IMR-90 (cell line): Measurements from ENCODE around the gene SRRM2. TPM values are rescaled to one million over a fixed set of nuclear protein-coding genes. Genes with fewer than 3 reads are reported as not detected.

Experiments used
- ATAC-seq: fragments of 200-7000 bp; cut with Tn5 transposase; 2 replicates; pipeline ENCODE4 v1.9.1; 2020; ENCODE audit warnings: low read depth, mild to moderate bottlenecking, moderate library complexity
- BruUV-seq: library from RNA; stranded (reverse); fragments of 400-500 nt; replicated peaks from 2 replicates; lab custom pipeline; 2021; lab: Mats Ljungman, UMichigan
- CTCF ChIA-PET: fragments of 300-600 bp; formaldehyde crosslinking; extraction: SDS; loops from one replicate; lab custom pipeline; 2021; ENCODE audit warnings: antibody characterized with exemption; lab: Yijun Ruan, JAX
- POLR2A ChIA-PET: fragments of 300-600 bp; sonication (Branson Sonifier 250); formaldehyde crosslinking; loops from one replicate; lab custom pipeline; 2022; ENCODE audit warnings: antibody characterized with exemption; ENCODE audit not compliant: unreplicated experiment; lab: Charles Lee
- DNase-seq: peaks from one replicate; pipeline ENCODE4 v3.0.0; 2013
- H2AFZ ChIP-seq: replicated peaks from 2 replicates; pipeline ENCODE3; 2013; ENCODE audit warnings: low read length, mild to moderate bottlenecking; ENCODE audit not compliant: poor library complexity
- H2AK5ac ChIP-seq: 2 replicates; pipeline ENCODE4 v1.6.1; 2013; ENCODE audit warnings: low read depth, low read length, inconsistent platforms
- H2AK9ac ChIP-seq: replicated peaks from 2 replicates; pipeline ENCODE3; 2013; ENCODE audit warnings: mild to moderate bottlenecking, low read depth, low read length, moderate library complexity; ENCODE audit not compliant: poor library complexity
- H2BK120ac ChIP-seq: 2 replicates; pipeline ENCODE4 v1.6.1; 2013; ENCODE audit warnings: low read depth, low read length, inconsistent platforms
- H2BK15ac ChIP-seq: 3 replicates; pipeline ENCODE4 v1.6.1; 2013; ENCODE audit warnings: low read depth, low read length, inconsistent platforms
- H2BK20ac ChIP-seq: 2 replicates; pipeline ENCODE4 v1.6.1; 2013; ENCODE audit warnings: low read depth, mild to moderate bottlenecking, inconsistent platforms, low read length, moderate library complexity
- H2BK5ac ChIP-seq: 2 replicates; pipeline ENCODE4 v1.6.1; 2013; ENCODE audit warnings: mild to moderate bottlenecking, low read depth, low read length, inconsistent platforms; ENCODE audit not compliant: poor library complexity, severe bottlenecking
- H3K14ac ChIP-seq: replicated peaks from 2 replicates; pipeline ENCODE4 v1.6.1; 2013; ENCODE audit warnings: low read depth, low read length, inconsistent platforms
- H3K18ac ChIP-seq: 2 replicates; pipeline ENCODE4 v1.6.1; 2013; ENCODE audit warnings: low read depth, low read length, control low read depth
- H3K23ac ChIP-seq: 2 replicates; pipeline ENCODE4 v1.6.1; 2013; ENCODE audit warnings: low read depth, low read length, inconsistent platforms
- H3K27ac ChIP-seq: 2 replicates; pipeline ENCODE4 v1.5.1; 2013; ENCODE audit warnings: mild to moderate bottlenecking, control low read depth, low read length; ENCODE audit not compliant: insufficient read depth
- H3K27me3 ChIP-seq: 2 replicates; pipeline ENCODE4 v1.6.1; 2013; ENCODE audit warnings: low read length; ENCODE audit not compliant: control insufficient read depth, insufficient read depth
- H3K36me3 ChIP-seq: 2 replicates; pipeline ENCODE4 v1.6.1; 2013; ENCODE audit warnings: low read length, mixed read lengths; ENCODE audit not compliant: control insufficient read depth, insufficient read depth
- H3K4ac ChIP-seq: 2 replicates; pipeline ENCODE4 v1.6.1; 2013; ENCODE audit warnings: low read depth, low read length, inconsistent platforms
- H3K4me1 ChIP-seq: 2 replicates; pipeline ENCODE4 v1.6.1; 2013; ENCODE audit warnings: low read length, mixed read lengths; ENCODE audit not compliant: control insufficient read depth, insufficient read depth
- H3K4me2 ChIP-seq: 2 replicates; pipeline ENCODE4 v1.6.1; 2013; ENCODE audit warnings: low read depth, mild to moderate bottlenecking, control low read depth, low read length, moderate library complexity
- H3K4me3 ChIP-seq: 2 replicates; pipeline ENCODE4 v1.5.1; 2013; ENCODE audit warnings: low read depth, mild to moderate bottlenecking, control low read depth, low read length, moderate library complexity; ENCODE audit not compliant: insufficient read depth
- H3K56ac ChIP-seq: 2 replicates; pipeline ENCODE4 v1.6.1; 2013; ENCODE audit warnings: low read length, inconsistent platforms; ENCODE audit not compliant: insufficient read depth; ENCODE audit errors: extremely low read depth
- H3K79me1 ChIP-seq, 2 experiments: 2 replicates each; pipeline ENCODE4 v1.6.1; 2013; ENCODE audit warnings: low read length in 2 of 2, inconsistent platforms in 1 of 2, low read depth in 1 of 2
- H3K9ac ChIP-seq: 2 replicates; pipeline ENCODE4 v1.6.1; 2013; ENCODE audit warnings: low read depth, low read length, control low read depth
- H3K9me1 ChIP-seq: 2 replicates; pipeline ENCODE4 v1.6.1; 2013; ENCODE audit warnings: low read length, inconsistent platforms; ENCODE audit not compliant: insufficient read depth
- H3K9me3 ChIP-seq: 2 replicates; pipeline ENCODE4 v1.6.1; 2013; ENCODE audit warnings: low read length; ENCODE audit not compliant: control insufficient read depth, insufficient read depth
- H4K20me1 ChIP-seq: 2 replicates; pipeline ENCODE4 v1.6.1; 2013; ENCODE audit warnings: low read length, inconsistent platforms; ENCODE audit not compliant: insufficient read depth
- H4K5ac ChIP-seq: 2 replicates; pipeline ENCODE4 v1.6.1; 2013; ENCODE audit warnings: mild to moderate bottlenecking, low read depth, low read length, control low read depth
- H4K8ac ChIP-seq, 2 experiments: 2 replicates each; pipeline ENCODE4 v1.6.1; 2013; ENCODE audit warnings: low read depth in 2 of 2, low read length in 2 of 2, control low read depth in 1 of 2, inconsistent platforms in 1 of 2
- H4K91ac ChIP-seq: 2 replicates; pipeline ENCODE4 v1.6.1; 2013; ENCODE audit warnings: low read depth, low read length, inconsistent platforms; ENCODE audit not compliant: insufficient read depth
- FOS ChIP-seq: fragments of 150-350 bp; IDR thresholded peaks from 2 replicates; pipeline ENCODE4 v1.6.1; 2016; ENCODE audit warnings: low read depth, low read length
- NFE2L2 ChIP-seq: fragments of 150-350 bp; IDR thresholded peaks from 2 replicates; pipeline ENCODE4 v1.6.1; 2016; ENCODE audit warnings: low read depth, mild to moderate bottlenecking, low read length
- WGBS, 2 experiments: methylation state at CpG; one replicate each; pipeline versions ENCODE4 v1.1.5 to v1.1.7; 2013; ENCODE audit warnings: missing lambda C conversion rate in 2 of 2; ENCODE audit not compliant: insufficient read length in 1 of 2; ENCODE audit errors: extremely low coverage in 2 of 2; 5-methylcytosine and 5-hydroxymethylcytosine counted together
- dilution Hi-C: fragments of 300-500 bp; cut with HindIII; formaldehyde crosslinking; loops from one replicate; pipeline ENCODE4 v1.14.3; 2018; ENCODE audit warnings: low sequenced_read_pairs; ENCODE audit not compliant: unreplicated experiment
- in situ Hi-C: fragments of 300-500 bp; cut with MboI; formaldehyde crosslinking; loops from 3 replicates; pipeline ENCODE4 v1.14.3; 2019; ENCODE audit warnings: low sequenced_read_pairs, inconsistent platforms, mixed read lengths
- intact Hi-C: fragments of 100-400 bp; cut with micrococcal nuclease; formaldehyde crosslinking; loops from 2 replicates; pipeline ENCODE4 v1.10.0; 2022
- polyA plus RNA-seq, 3 experiments: library from polyadenylated mRNA; depleted of rRNA; stranded (reverse); fragments of >200 nt; gene quantifications; 2 replicates each; pipeline ENCODE4 v1.2.3, GENCODE V29; 2012; ENCODE audit warnings: low replicate concordance in 1 of 3
- total RNA-seq: library from RNA; depleted of rRNA; stranded (reverse); fragments of >200 nt; gene quantifications from 2 replicates; pipeline ENCODE4 v1.2.3, GENCODE V29; 2012

The SRRM2 gene
- total and polyA plus RNA-seq, 2 of the 4 experiments (the other 2 are of a cell fraction), result 20.3 to 300 TPM

DNA sequence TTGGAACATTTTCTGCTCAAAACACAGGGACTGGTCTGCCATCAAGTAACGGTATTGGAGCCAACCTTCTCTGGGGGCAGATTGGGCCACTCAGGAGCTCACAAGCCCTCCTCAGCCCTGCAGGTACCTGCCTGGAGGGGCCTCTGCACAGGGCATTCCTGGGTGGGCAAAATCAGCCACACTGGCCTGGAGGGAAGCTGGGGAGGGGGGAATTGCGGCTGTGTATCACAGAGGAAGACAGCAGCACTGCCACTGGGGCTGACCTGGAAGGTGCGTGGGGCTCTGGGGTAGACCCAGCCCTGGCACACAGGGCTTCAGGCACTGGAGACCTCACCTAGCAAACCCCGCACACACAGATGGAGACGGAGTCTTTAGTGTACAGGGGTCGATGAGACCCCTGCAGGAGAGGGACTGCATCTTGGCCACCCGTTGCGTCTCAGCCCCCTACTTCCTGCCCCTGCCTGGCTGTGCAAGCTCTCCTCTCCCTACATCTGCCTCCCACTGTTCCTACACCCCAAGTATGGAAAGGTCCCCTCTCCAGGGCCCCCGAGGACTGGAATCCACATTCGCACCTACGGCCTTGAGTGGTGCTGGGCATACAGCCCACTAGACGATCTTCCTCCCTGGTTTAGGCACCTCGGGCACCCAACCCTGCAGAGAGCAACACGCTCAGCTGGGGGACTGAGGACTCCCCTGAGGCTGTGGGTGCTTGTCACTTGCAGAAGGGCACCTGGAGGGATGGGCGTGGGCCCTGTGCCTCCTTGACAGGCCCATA is 7.1 kb upstream of the SRRM2 start:
- no peak for TF ChIP-seq NFE2L2
- TF ChIP-seq FOS, result no peak
- POLR2A ChIA-PET, result no interaction called here

More for the DNA sequence above, 7.1 kb upstream of the SRRM2 start:
- ATAC-seq, result no peak
- Histone ChIP-seq H2AFZ (no peak overlapping the region), H4K5ac (no peak overlapping the region), H2AK5ac (no peak overlapping the region), H3K27ac (no peak overlapping the region), H3K36me3 (no peaks in the 10 kb centered on the region), H3K27me3 (no peaks in the 10 kb centered on the region; the same call in 1 of the 2 replicates), H4K91ac (no peak overlapping the region), H3K9ac (no peak overlapping the region), H3K56ac (no peak overlapping the region), H2BK15ac (no peak overlapping the region), H2BK5ac (no peak overlapping the region), H2AK9ac (no peak overlapping the region), H3K18ac (no peak overlapping the region), H3K4ac (no peak overlapping the region), H3K9me3 (no peaks in the 10 kb centered on the region), H3K4me3 (no peak overlapping the region), H4K20me1 (no peaks in the 10 kb centered on the region), H3K9me1 (no peaks in the 10 kb centered on the region), H2BK120ac (no peak overlapping the region), H4K8ac (no peak overlapping the region), H3K4me2 (no peak overlapping the region), H3K4me1 (no peaks in the 10 kb centered on the region), H3K79me1 (no peaks in the 10 kb centered on the region), H2BK20ac (no peak overlapping the region), H3K23ac (no peak overlapping the region), H3K14ac (no peak overlapping the region)
- CTCF ChIA-PET, result no interaction called here
- no TSS peak for BruUV-seq
- in situ Hi-C loops (no loop called here), dilution Hi-C loops (no loop called here), intact Hi-C loops (no loop called here)
- DNase-seq, result no peak
- 73% methylated on average over 9 of the region's 15 CpGs; no CpG with 5 or more reads in 1 of the 2 experiments for WGBS, 2 experiments
